RWPE1 (cell line): Measurements from ENCODE around the gene ERCC6.

ENCODE experiments used
- CTCF ChIA-PET: fragments of 350-600 bp; sonication (Branson Sonifier 250); formaldehyde crosslinking; extraction: SDS; loops from one replicate; lab custom pipeline; 2021; lab: Yijun Ruan, JAX
- POLR2A ChIA-PET: fragments of 400-600 bp; formaldehyde crosslinking; extraction: SDS; loops from one replicate; lab custom pipeline; 2020; ENCODE audit warnings: antibody characterized with exemption; ENCODE audit not compliant: low non-redundant PET; lab: Yijun Ruan, JAX
- DNase-seq: peaks from one replicate; pipeline ENCODE4 v3.0.0; 2012; ENCODE audit warnings: low spot score
- H3K27ac ChIP-seq: fragments of 450-650 bp; 2 replicates; pipeline ENCODE4 v1.5.1; 2017
- CTCF ChIP-seq: fragments of 450-650 bp; conservative IDR thresholded peaks from 2 replicates; pipeline ENCODE4 v1.5.1; 2017; ENCODE audit warnings: low read depth, mild to moderate bottlenecking

Gene ERCC6

GRCh38 chr10:49564461-49565009 is 25.6 kb upstream of the ERCC6 start:
- CTCF ChIA-PET, result no interaction called here
- no peak for TF ChIP-seq CTCF

GRCh38 chr10:49562893-49563292 is 24.0 kb upstream of the ERCC6 start:
- ChIA-PET POLR2A (no interaction called here), CTCF (no interaction called here)
- DNase-seq, result no peak
- no peak overlapping the region for H3K27ac ChIP-seq
- no peak for TF ChIP-seq CTCF

More at GRCh38 chr10:49564461-49565009, 25.6 kb upstream of the ERCC6 start:
- POLR2A ChIA-PET, result no interaction called here
- DNase-seq, result no peak
- H3K27ac ChIP-seq, result no peak overlapping the region

- H3K27ac ChIP-seq, result no peak overlapping the region
- POLR2A ChIA-PET, result no interaction called here
- DNase-seq, result no peak
- CTCF ChIA-PET, result no interaction called here
- TF ChIP-seq CTCF, result no peak
Observed at GRCh38 chr10:49560526-49560925, 21.6 kb upstream of the ERCC6 start.

GRCh38 chr10:49559476-49559875 is 20.6 kb upstream of the ERCC6 start:
- CTCF ChIA-PET, result no interaction called here
- no peak overlapping the region for H3K27ac ChIP-seq
- DNase-seq, result no peak
- TF ChIP-seq CTCF, result no peak
- POLR2A ChIA-PET, result no interaction called here

GRCh38 chr10:49558190-49558589 is 19.3 kb upstream of the ERCC6 start:
- H3K27ac ChIP-seq, result no peak overlapping the region
- ChIA-PET CTCF (no interaction called here), POLR2A (no interaction called here)
- DNase-seq, result no peak
- no peak for TF ChIP-seq CTCF

GRCh38 chr10:49557681-49558080 is 18.8 kb upstream of the ERCC6 start:
- H3K27ac ChIP-seq, result no peak overlapping the region
- TF ChIP-seq CTCF, result no peak
- ChIA-PET POLR2A (no interaction called here), CTCF (no interaction called here)
- DNase-seq, result no peak
